ENCODE measurements around the gene ICAM4. TPM values are rescaled to one million over a fixed set of nuclear protein-coding genes. Genes with fewer than 3 reads are reported as not detected.

The ICAM4 gene
- total and polyA plus RNA-seq, 9 of the 15 experiments (the other 6 are each of a cell fraction or from before 2014, with no cell fraction given) = 14.1 to 86.1 (median 29.6) TPM

- TF ChIP-seq ZBTB12 (CRISPR knock-in tag; IDR thresholded peaks at IDR 0.05) = no peak
- no peak for TF ChIP-seq RREB1 (CRISPR knock-in tag; IDR thresholded peaks at IDR 0.05)
- no peak for TF ChIP-seq CREBBP (IDR thresholded peaks at IDR 0.05; ENCODE audit: low read depth, low read length)
- TF ChIP-seq SFPQ (IDR thresholded peaks at IDR 0.05; ENCODE audit: low read depth, low read length) = no peak
- peak; percentile 76 for TF ChIP-seq POLR2A (conservative IDR thresholded peaks at IDR 0.05)
- no peak for TF ChIP-seq MECOM (CRISPR knock-in tag; IDR thresholded peaks at IDR 0.05)
- TF ChIP-seq POU5F1 (IDR thresholded peaks at IDR 0.05; ENCODE audit: borderline replicate concordance, low read depth, low read length, partially characterized antibody) = no peak
- 0 out of 2 replicates have a peak, but pooled peaks have one; percentile 18 for TF ChIP-seq ZNF511 (CRISPR knock-in tag; IDR thresholded peaks at IDR 0.05)
- TF ChIP-seq YBX1 (IDR thresholded peaks at IDR 0.05) = no peak
- peak; percentile 55 to 88; a peak in 2 of 4 replicates for TF ChIP-seq SIN3A (IDR thresholded peaks at IDR 0.05; ENCODE audit: borderline replicate concordance in 2 of 2, control insufficient read depth in 1 of 2, low read depth in 2 of 2, low read length in 2 of 2)
- TF ChIP-seq NR2C1 (IDR thresholded peaks at IDR 0.05) = no peak
- TF ChIP-seq NR2C1 (tag; IDR thresholded peaks at IDR 0.05) = no peak
- no peak for TF ChIP-seq ARID1B (IDR thresholded peaks at IDR 0.05)
- no peak for TF ChIP-seq SLC30A9 (CRISPR knock-in tag; IDR thresholded peaks at IDR 0.05)
- no peak for TF ChIP-seq SNAPC5 (CRISPR knock-in tag; IDR thresholded peaks at IDR 0.05)
- no peak for TF ChIP-seq ZNF444 (CRISPR knock-in tag; IDR thresholded peaks at IDR 0.05)
- TF ChIP-seq L3MBTL2 (IDR thresholded peaks at IDR 0.05) = peak; percentile 83
- no peak for TF ChIP-seq OTX1 (CRISPR knock-in tag; IDR thresholded peaks at IDR 0.05)
Observed at GRCh38 chr19:10334588-10335351, 48.0 kb downstream of the ICAM4 start (continued).
